ENCODE results near the gene FLG2. TPM values are rescaled to one million over a fixed set of nuclear protein-coding genes. Genes with fewer than 3 reads are reported as not detected.

The FLG2 gene
- total RNA-seq, 1 donor from 2014 or later = not detected

- no peaks in the 10 kb centered on the region for H3K27me3 Mint-ChIP-seq
- H3K36me3 Mint-ChIP-seq = no peaks in the 10 kb centered on the region
- DNase-seq (ENCODE audit: extremely low spot score, unreplicated experiment) = no peak
- peaks cover 3% of the 10 kb centered on the region for H3K9me3 Mint-ChIP-seq
- no peak for TF ChIP-seq CTCF (conservative IDR thresholded peaks at IDR 0.05)
- no peaks in the 10 kb centered on the region for H3K4me1 Mint-ChIP-seq (ENCODE audit: unreplicated experiment)
- no peak overlapping the region for H3K27ac Mint-ChIP-seq
- H3K4me3 Mint-ChIP-seq = no peak overlapping the region
Observed at GRCh38 chr1:152344438-152344837, 15.4 kb downstream of the FLG2 start.

- Mint-ChIP-seq H3K27me3 (no peaks in the 10 kb centered on the region), H3K9me3 (no peaks in the 10 kb centered on the region), H3K27ac (no peak overlapping the region), H3K4me1 (ENCODE audit: unreplicated experiment) (no peaks in the 10 kb centered on the region), H3K4me3 (no peak overlapping the region), H3K36me3 (no peaks in the 10 kb centered on the region)
- DNase-seq (ENCODE audit: extremely low spot score, unreplicated experiment) = no peak
- TF ChIP-seq CTCF (conservative IDR thresholded peaks at IDR 0.05) = no peak
Observed at GRCh38 chr1:152343006-152343405, 16.8 kb downstream of the FLG2 start.

GRCh38 chr1:152335399-152335798 is 24.4 kb downstream of the FLG2 start:
- no peak overlapping the region for H3K27ac Mint-ChIP-seq
- H3K4me3 Mint-ChIP-seq = no peak overlapping the region
- H3K4me1 Mint-ChIP-seq (ENCODE audit: unreplicated experiment) = no peaks in the 10 kb centered on the region
- no peaks in the 10 kb centered on the region for H3K27me3 Mint-ChIP-seq
- no peak for TF ChIP-seq CTCF (conservative IDR thresholded peaks at IDR 0.05)
- no peaks in the 10 kb centered on the region for H3K9me3 Mint-ChIP-seq
- H3K36me3 Mint-ChIP-seq = no peaks in the 10 kb centered on the region
- DNase-seq (ENCODE audit: extremely low spot score, unreplicated experiment) = no peak

GRCh38 chr1:152328801-152329391 is 30.9 kb downstream of the FLG2 start:
- Mint-ChIP-seq H3K9me3 (no peaks in the 10 kb centered on the region), H3K27ac (no peak overlapping the region), H3K36me3 (no peaks in the 10 kb centered on the region), H3K4me1 (ENCODE audit: unreplicated experiment) (no peaks in the 10 kb centered on the region), H3K4me3 (no peak overlapping the region), H3K27me3 (no peaks in the 10 kb centered on the region)
- no peak for DNase-seq (ENCODE audit: extremely low spot score, unreplicated experiment)
- TF ChIP-seq CTCF (conservative IDR thresholded peaks at IDR 0.05) = no peak

- no peak for DNase-seq (ENCODE audit: extremely low spot score, unreplicated experiment)
- no peaks in the 10 kb centered on the region for H3K27me3 Mint-ChIP-seq
- no peak within 1 kb of the TSS for H3K4me3 Mint-ChIP-seq
- H3K9me3 Mint-ChIP-seq = no peaks in the 10 kb centered on the region
- TF ChIP-seq CTCF (conservative IDR thresholded peaks at IDR 0.05) = no peak
- no peaks in the 10 kb centered on the region for H3K4me1 Mint-ChIP-seq (ENCODE audit: unreplicated experiment)
- no peaks in the 10 kb centered on the region for H3K36me3 Mint-ChIP-seq
- no peak within 1 kb of the TSS for H3K27ac Mint-ChIP-seq
Observed at GRCh38 chr1:152325111-152325510, 34.7 kb downstream of the FLG2 start, which contains the start of gene FLG. Gene FLG (minus strand): TSS chr1:152325239. CDS start chr1:152315456, 9,783 bp downstream.

GRCh38 chr1:152313970-152314369 is 45.8 kb downstream of the FLG2 start:
- Mint-ChIP-seq H3K27ac (no peak overlapping the region), H3K4me1 (ENCODE audit: unreplicated experiment) (no peaks in the 10 kb centered on the region), H3K9me3 (peaks cover 16% of the 10 kb centered on the region), H3K36me3 (no peaks in the 10 kb centered on the region), H3K27me3 (no peaks in the 10 kb centered on the region), H3K4me3 (no peak overlapping the region)
- no peak for DNase-seq (ENCODE audit: extremely low spot score, unreplicated experiment)
- TF ChIP-seq CTCF (conservative IDR thresholded peaks at IDR 0.05) = no peak
